Endometrium (tissue), 2 donors: ENCODE data around the gene FOXJ3.

ENCODE experiments used
- FAIRE-seq: peaks from 2 replicates; lab custom pipeline; 2012; peaks lifted over from hg19 to GRCh38; lab: Jason Lieb, UNC
- donor health status: control.
- donor health status: control.

FOXJ3 gene

GRCh38 chr1:42335050-42335808, at the start of gene FOXJ3:
FOXJ3 (minus strand) TSS chr1:42335235; CDS start chr1:42311093, 24,142 bp downstream.
- no peak for FAIRE-seq

DNA sequence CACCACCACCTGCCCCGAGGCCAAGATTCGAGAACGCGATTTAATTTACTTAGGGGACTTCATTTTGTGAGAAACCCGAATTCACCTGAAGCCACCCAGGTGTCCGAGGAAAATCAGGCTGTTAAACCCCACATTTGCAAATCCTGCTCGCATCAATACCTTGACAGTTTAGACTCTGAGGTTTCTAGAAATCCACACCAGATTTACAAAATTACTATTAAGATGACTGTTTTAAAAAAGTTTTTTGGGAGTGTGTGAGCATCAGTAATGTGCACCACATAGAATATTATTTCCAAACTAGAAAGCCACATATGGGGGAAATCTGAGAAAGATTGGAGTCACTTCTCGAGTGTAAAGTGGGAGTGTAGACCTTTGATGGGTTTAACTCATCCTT, 46.2 kb upstream of the FOXJ3 start:
- FAIRE-seq, result no peak

- no peak for FAIRE-seq
These were observed 45.7 kb upstream of the FOXJ3 start, which contains the start of gene RIMKLA for GRCh38 chr1:42380586-42381279. RIMKLA (plus strand) TSS chr1:42380792; CDS start chr1:42380935, 143 bp downstream.

- FAIRE-seq, result no peak
These were observed 45.0 kb upstream of the FOXJ3 start for GRCh38 chr1:42379794-42380585.

DNA sequence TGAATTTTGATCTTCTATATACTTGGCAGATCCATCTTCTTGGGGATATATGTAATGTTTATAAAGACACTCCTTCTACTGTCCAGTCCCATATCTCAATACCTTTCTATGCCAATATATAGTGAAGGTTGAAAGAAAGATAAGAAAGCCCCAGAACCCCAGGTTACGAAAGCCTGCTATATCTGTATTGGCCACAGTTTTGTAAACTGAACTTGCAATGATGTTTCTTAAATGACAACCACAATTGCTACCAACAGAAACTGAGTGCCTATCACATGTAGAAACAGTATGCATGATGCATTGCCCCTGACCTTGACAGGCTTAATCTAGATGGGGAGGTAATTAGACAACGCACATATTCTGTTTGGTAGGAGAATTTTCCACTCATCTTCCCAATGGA, 37.8 kb upstream of the FOXJ3 start:
- FAIRE-seq, result no peak

DNA sequence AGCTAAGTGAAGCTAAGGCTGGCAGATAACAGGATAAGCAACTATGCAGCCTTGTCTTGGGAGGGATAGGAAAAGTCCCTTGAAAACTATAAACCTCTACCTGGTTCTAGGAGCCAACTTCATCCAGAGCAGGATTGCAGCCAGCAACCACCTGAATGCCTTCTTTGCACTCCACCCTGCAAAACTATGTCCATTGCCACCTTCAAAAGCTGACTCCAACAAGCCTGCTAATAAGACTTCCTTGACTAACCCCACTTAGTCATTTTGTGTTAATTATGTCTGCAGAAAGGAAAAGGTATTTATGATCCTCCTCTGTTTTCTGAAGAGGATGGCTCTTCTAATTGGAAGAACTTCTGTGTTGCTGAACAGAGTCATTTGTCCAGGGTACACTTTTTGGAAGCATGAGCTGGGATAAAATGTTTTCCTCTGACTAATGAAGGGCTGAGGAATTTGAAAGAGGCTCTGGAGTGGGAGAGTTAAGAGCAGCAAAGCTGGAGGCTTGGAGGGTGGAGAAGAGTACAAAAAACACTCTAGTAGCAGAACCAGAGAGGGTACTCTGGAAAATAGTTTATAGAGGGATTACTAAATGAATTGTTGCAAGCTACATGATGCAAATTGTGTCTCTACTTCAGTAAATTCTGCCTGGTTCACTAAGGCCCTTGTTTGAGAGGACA, 36.0 kb upstream of the FOXJ3 start:
- FAIRE-seq, result no peak

DNA sequence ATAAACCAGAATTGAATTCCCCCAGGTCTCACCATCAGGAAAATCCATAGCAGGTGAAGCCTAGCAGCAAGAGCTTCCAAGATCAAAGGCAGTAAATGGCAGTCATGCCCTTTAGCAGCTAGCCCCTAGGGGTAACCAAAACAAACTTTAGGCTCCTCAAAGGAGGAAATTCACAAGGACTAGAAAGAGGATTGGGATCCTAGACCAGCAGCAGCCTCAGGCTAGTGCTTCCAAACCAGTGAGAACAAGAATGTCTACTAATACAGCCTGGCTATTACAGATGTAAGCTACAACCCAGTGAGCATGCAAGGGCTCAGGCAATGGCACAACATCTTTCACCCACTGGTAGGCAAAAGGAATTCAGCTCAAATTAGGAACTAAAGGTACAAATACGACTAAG, 34.4 kb upstream of the FOXJ3 start:
- no peak for FAIRE-seq

DNA sequence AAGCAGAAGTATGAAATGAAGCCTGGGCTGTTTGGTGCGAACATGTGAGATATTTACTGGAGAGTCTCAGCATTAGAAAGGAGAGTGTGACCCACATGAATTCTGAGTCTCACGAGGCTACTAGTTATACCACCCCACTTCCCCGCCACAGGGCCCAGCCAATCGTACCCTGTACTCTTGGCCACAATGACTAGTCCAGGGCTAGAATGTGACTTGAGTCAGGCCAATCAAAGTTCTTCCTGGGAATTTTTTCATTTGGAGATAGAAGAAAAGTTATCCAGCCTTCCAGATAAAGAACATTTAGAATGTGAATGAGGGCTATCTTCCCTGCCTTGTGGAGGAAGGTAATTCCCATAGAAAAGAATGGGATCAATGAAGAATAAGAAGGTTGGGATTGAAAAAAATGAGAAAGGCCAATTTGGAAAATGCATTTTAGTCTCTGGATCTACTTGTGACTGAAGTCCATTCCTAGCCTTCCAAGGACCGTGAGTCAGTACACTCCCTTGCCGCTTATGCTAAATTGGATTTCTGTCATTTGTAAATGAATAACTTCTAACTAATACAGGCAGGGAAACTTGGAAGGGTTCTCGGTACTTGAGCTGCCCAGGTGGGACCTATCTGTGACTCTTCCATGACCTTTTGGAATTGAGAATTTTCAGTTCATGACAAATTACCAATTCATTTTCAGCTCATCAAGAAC, 33.2 kb upstream of the FOXJ3 start:
- FAIRE-seq, result no peak

DNA sequence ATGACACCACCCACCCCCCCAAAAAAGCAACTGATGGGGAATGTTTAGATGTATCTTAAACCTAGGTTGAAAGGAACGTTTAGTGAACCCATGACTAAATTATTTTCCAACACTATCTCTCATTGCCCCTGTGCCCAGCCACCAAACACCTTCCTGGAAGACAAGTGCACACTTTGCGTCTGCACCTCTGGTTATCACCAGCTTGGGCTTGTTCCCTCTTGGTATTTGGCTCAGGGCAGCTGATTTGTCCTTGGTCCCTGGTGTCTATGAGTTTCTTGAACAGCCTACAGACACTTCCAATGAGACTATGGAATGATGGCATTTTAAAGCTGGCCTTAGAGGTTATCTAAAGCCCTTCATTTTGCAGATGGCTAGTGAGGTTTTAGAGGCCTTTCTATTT, 30.1 kb upstream of the FOXJ3 start:
- no peak for FAIRE-seq

GRCh38 chr1:42364542-42364941, 29.5 kb upstream of the FOXJ3 start:
- FAIRE-seq, result no peak

DNA sequence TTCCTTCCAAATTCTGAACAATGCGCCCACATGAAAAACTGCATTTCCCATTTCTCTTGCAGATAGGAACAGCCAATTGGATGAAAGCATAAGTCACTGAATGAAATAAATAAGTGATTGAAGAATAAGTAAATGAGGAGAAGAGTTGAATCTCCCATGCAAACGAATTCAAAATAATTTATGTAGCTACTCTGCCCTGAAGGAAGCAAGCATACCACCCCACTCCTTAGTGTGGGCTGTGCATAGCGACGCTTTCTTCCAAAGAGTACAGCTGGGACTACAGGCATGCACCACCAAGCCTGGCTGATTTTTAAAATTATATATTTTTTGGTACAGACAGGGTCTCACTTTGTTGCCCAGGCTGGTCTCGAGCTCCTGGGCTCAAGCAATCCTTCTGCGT, 29.1 kb upstream of the FOXJ3 start:
- no peak for FAIRE-seq

GRCh38 chr1:42359466-42359865, 24.4 kb upstream of the FOXJ3 start:
- FAIRE-seq, result no peak

- no peak for FAIRE-seq
These were observed 23.8 kb upstream of the FOXJ3 start for GRCh38 chr1:42358791-42359190.

DNA sequence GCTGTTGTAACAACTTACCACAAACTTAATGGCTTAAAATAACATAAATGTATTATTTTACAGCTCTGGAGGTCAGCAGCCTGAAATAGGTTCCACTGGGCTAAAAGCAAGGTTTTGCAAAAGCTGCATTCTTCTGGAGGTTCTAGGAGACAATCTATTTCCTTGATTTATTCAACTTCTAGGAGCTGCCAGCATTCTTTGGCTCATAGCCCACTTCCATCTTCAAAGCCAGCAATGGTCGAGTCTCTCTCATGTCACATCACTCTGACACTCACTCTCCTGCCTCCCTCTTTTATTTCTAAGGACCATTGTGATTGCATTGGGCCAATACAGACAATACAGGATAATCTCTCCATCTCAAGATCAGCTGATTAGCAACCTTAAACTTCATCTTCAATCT, 15.1 kb upstream of the FOXJ3 start:
- FAIRE-seq, result no peak

DNA sequence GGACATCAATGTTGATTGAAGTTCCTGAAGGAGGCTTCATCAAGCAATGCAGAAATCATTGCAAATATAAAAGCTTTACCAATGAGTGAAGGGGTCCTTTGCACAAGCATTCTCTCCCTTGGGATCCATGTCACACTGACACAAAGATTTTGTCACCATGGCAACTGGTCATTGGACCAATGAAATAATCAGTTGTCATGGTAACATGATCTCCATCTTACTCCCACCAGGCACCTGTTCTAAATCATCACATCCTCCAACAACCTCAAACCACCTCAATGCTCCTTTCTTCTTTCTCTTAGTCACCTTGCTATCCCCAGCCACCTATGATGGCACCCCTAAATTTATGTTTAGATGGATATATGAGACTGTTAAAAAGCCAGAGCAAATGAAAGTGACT, 13.5 kb upstream of the FOXJ3 start:
- FAIRE-seq, result no peak

GRCh38 chr1:42343049-42343448, 8.0 kb upstream of the FOXJ3 start:
- FAIRE-seq, result no peak

GRCh38 chr1:42340901-42341300, 5.9 kb upstream of the FOXJ3 start:
- no peak for FAIRE-seq

DNA sequence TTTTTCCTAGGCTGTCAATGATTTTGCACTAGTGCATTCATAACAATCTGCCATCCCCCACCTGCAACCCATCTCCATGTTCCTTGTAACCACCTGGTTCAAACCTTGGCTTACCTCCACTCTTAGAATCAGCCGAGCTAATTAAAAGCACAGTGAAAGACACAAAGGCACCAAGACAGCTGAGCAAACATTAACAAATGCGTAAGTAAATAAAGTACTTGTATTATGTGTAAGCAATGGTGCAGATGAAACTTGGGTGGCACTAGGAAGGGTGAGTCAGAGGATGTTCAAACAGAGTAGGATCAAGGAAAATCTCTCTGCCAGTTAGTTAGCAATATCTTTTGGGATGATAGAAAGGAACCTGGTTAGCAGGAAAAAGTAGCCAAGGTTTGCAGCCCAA, 5.1 kb upstream of the FOXJ3 start:
- no peak for FAIRE-seq

DNA sequence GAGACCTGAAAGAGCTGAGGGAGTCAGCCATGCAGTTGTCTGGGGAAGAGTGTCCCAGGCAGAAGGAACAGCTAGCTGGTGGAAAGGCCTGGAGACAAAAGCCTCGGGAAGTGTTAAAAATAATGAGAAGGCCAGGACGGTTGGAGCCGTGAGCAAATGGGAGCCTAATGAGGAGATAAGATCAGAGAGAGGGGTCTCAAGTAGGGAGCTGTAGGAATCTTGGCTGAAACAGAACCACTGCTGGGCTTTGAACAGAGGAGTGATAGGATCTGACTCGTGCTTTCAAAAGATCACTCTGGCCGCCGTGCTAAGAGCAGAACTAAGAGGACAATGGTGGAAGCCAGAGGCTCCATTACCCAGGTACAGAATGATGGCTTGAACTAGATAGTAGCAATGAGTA, 1.9 kb upstream of the FOXJ3 start:
- FAIRE-seq, result no peak

DNA sequence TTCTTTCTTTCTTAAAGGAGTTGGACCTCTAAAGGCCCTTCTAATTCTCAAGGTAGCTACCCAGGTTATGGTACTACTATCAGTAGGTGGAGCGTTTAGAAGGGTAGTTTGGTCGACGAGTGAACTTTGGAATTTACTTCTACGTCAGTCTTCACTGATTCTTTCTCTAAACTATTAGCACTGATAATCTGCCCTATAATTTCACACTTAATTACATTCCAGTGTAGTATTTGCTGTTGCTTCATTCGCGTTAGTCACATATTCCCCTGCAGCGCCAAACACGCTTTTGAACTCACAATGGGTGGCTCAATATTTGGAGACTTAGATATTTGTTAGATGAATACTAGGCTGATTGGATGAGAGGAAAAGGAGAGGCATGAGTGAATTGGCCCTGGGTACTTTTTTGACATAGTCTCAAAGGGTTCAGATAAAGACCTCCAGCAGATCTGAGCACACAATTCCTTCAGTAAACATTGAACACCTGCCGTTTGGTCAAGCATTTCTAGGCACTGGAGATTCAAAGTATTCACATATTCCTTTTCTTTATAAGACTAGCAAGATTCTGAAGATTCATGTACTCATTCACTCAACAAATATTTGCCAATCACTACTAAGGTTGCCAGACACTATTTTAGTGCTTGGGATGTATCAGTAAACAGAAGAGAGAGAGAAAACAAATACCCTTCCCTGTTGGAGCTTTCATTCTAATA, 929 bp upstream of the FOXJ3 start:
- FAIRE-seq, result no peak
